ENCODE results near the gene MAFF. TPM values are rescaled to one million over a fixed set of nuclear protein-coding genes. Genes with fewer than 3 reads are reported as not detected.
A peak's percentile ranks its signal among the peaks of the same experiment; 100 is the strongest.

The MAFF gene
- polyA plus RNA-seq, 1 donor: 20.2 TPM

DNA sequence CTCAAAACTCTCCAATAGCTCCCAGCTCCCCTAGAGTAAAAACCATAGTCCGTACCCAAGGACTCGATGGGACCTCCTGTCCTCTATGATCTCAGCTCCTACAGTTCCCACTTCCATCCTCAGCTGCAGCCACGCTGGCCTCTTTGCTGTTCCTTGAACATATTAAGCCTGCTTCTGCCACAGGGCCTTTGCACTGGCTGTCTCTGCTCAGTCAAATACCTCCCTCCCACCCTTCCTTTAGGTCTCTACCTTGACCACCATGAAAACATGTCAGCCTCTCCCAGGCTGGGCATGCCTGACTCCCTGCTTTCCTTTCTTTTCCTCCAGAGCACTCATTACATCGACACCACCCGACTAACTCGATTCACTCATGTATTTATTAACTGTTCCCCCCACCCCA lies 46.5 kb downstream of the MAFF start:
- Histone ChIP-seq H3K4me1 (ENCODE audit: control insufficient read depth, insufficient read depth, low read length) (peaks cover 7% of the 10 kb centered on the region), H3K36me3 (ENCODE audit: control insufficient read depth, insufficient read depth, low read length) (peaks cover 52% of the 10 kb centered on the region), H3K9me3 (ENCODE audit: control insufficient read depth, low read depth, low read length) (peaks cover 11% of the 10 kb centered on the region), H3K4me3 (ENCODE audit: low read length) (no peak overlapping the region), H3K27me3 (ENCODE audit: control insufficient read depth, insufficient read depth, low read length) (no peaks in the 10 kb centered on the region), H3K27ac (ENCODE audit: low read length) (no peak overlapping the region)
- no peak for DNase-seq
- WGBS (ENCODE audit: insufficient coverage, low lambda C conversion rate): no CpG with 5 or more reads among the region's 6 CpGs

- no peak for DNase-seq
- Histone ChIP-seq H3K27ac (ENCODE audit: low read length) (no peak overlapping the region), H3K4me1 (ENCODE audit: control insufficient read depth, insufficient read depth, low read length) (no peaks in the 10 kb centered on the region), H3K36me3 (ENCODE audit: control insufficient read depth, insufficient read depth, low read length) (peaks cover 43% of the 10 kb centered on the region), H3K9me3 (ENCODE audit: control insufficient read depth, low read depth, low read length) (peaks cover 11% of the 10 kb centered on the region), H3K4me3 (ENCODE audit: low read length) (no peak overlapping the region), H3K27me3 (ENCODE audit: control insufficient read depth, insufficient read depth, low read length) (no peaks in the 10 kb centered on the region)
- no CpG with 5 or more reads among the region's 3 CpGs for WGBS (ENCODE audit: insufficient coverage, low lambda C conversion rate)
These were observed 47.5 kb downstream of the MAFF start for GRCh38 chr22:38249301-38249700.

DNA sequence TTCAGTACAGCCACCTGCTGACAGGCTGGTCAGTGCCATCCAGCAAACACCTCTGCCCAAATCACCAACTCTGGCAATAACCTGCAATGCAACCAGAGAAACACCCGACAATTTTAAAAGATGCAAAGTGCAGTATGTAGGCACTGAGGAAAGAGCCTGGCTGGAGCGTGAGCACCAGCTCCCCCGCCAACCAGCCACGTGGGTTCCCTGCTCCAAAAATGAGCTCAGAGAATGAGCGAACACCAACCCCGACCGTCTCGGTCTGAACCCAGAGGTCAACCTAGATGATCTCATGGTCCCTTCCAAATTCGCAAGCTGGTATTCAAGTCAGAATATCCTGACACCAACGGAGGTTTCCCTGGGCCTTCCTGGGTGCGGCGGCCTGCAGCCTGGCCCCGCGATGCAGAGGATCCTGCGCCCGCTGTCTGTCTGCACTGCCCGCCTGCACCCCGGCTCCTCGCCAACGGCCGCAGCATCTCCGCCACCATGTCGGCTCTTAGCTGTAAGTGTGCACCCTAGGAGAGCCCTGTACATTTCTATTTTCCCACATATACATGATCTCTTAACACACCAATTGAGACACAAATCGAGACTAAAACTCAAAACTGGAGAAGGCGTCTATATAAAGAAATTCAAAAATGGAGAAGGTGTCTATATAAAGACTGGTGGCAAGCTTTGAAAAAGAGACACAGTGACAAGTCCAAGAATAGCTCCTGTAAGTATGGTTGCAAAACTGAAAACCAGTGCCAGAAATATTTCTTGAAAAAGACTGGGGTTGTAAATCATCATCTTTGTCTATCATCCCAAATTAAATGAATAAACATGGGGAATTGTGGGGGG lies 48.2 kb downstream of the MAFF start:
- peaks cover 11% of the 10 kb centered on the region for H3K9me3 ChIP-seq (ENCODE audit: control insufficient read depth, low read depth, low read length)
- DNase-seq: no peak
- no peaks in the 10 kb centered on the region for H3K4me1 ChIP-seq (ENCODE audit: control insufficient read depth, insufficient read depth, low read length)
- no peaks in the 10 kb centered on the region for H3K27me3 ChIP-seq (ENCODE audit: control insufficient read depth, insufficient read depth, low read length)
- no peak overlapping the region for H3K27ac ChIP-seq (ENCODE audit: low read length)
- peaks cover 38% of the 10 kb centered on the region for H3K36me3 ChIP-seq (ENCODE audit: control insufficient read depth, insufficient read depth, low read length)
- 100% methylated on average over 1 of the region's 25 CpGs for WGBS (ENCODE audit: insufficient coverage, low lambda C conversion rate)
- no peak overlapping the region for H3K4me3 ChIP-seq (ENCODE audit: low read length)

GRCh38 chr22:38250643-38251340 lies 49.0 kb downstream of the MAFF start:
- WGBS (ENCODE audit: insufficient coverage, low lambda C conversion rate): 60% methylated on average over 1 of the region's 13 CpGs
- no peaks in the 10 kb centered on the region for H3K27me3 ChIP-seq (ENCODE audit: control insufficient read depth, insufficient read depth, low read length)
- H3K4me1 ChIP-seq (ENCODE audit: control insufficient read depth, insufficient read depth, low read length): no peaks in the 10 kb centered on the region

GRCh38 chr22:38251341-38251692 lies 49.5 kb downstream of the MAFF start:
- Histone ChIP-seq H3K36me3 (ENCODE audit: control insufficient read depth, insufficient read depth, low read length) (peaks cover 27% of the 10 kb centered on the region), H3K4me1 (ENCODE audit: control insufficient read depth, insufficient read depth, low read length) (no peaks in the 10 kb centered on the region)

More at GRCh38 chr22:38250643-38251340, 49.0 kb downstream of the MAFF start:
- Histone ChIP-seq H3K36me3 (ENCODE audit: control insufficient read depth, insufficient read depth, low read length) (peaks cover 33% of the 10 kb centered on the region), H3K4me3 (ENCODE audit: low read length) (no peak overlapping the region), H3K9me3 (ENCODE audit: control insufficient read depth, low read depth, low read length) (peaks cover 11% of the 10 kb centered on the region), H3K27ac (ENCODE audit: low read length) (no peak overlapping the region)
- DNase-seq: no peak

GRCh38 chr22:38255697-38256096 lies 53.9 kb downstream of the MAFF start:
- Histone ChIP-seq H3K27ac (ENCODE audit: low read length) (no peak overlapping the region), H3K4me3 (ENCODE audit: low read length) (no peak overlapping the region), H3K36me3 (ENCODE audit: control insufficient read depth, insufficient read depth, low read length) (peaks cover 4% of the 10 kb centered on the region), H3K27me3 (ENCODE audit: control insufficient read depth, insufficient read depth, low read length) (no peaks in the 10 kb centered on the region), H3K4me1 (ENCODE audit: control insufficient read depth, insufficient read depth, low read length) (peaks cover 32% of the 10 kb centered on the region), H3K9me3 (ENCODE audit: control insufficient read depth, low read depth, low read length) (no peaks in the 10 kb centered on the region)
- whole genome bisulfite sequencing (ENCODE audit: insufficient coverage, low lambda C conversion rate): no CpG with 5 or more reads among the region's 2 CpGs
- DNase-seq: no peak

More at GRCh38 chr22:38251341-38251692, 49.5 kb downstream of the MAFF start:
- no peak for DNase-seq
- Histone ChIP-seq H3K27ac (ENCODE audit: low read length) (no peak overlapping the region), H3K27me3 (ENCODE audit: control insufficient read depth, insufficient read depth, low read length) (no peaks in the 10 kb centered on the region), H3K4me3 (ENCODE audit: low read length) (no peak overlapping the region), H3K9me3 (ENCODE audit: control insufficient read depth, low read depth, low read length) (peaks cover 11% of the 10 kb centered on the region)
- WGBS (ENCODE audit: insufficient coverage, low lambda C conversion rate): no CpG with 5 or more reads among the region's 7 CpGs

DNA sequence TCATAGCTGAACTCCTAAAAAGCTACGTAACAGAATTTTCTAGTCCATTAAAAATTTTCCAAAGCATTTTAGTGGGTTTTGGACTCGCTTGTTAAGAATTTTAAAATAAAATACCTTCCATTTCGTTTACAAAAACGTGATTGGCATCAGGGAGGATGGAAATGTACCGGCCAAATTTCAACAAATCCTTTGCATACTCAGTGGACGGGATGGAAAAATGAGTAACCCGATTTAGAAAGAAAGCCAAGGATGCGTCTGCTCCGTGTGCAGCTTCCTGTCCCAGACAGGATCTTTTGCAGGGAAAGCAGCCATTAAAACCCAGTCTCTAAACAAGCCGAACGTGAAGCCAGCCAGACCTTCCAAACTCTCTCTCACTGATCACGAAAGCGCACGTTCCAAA lies 55.4 kb downstream of the MAFF start:
- Histone ChIP-seq H3K36me3 (ENCODE audit: control insufficient read depth, insufficient read depth, low read length) (peaks cover 4% of the 10 kb centered on the region), H3K27ac (ENCODE audit: low read length) (peak overlapping the region; percentile 95), H3K27me3 (ENCODE audit: control insufficient read depth, insufficient read depth, low read length) (no peaks in the 10 kb centered on the region), H3K9me3 (ENCODE audit: control insufficient read depth, low read depth, low read length) (no peaks in the 10 kb centered on the region), H3K4me1 (ENCODE audit: control insufficient read depth, insufficient read depth, low read length) (peaks cover 46% of the 10 kb centered on the region), H3K4me3 (ENCODE audit: low read length) (peak overlapping the region; percentile 21)
- DNase-seq: no peak
- WGBS (ENCODE audit: insufficient coverage, low lambda C conversion rate): 95% methylated on average over 4 of the region's 14 CpGs

DNA sequence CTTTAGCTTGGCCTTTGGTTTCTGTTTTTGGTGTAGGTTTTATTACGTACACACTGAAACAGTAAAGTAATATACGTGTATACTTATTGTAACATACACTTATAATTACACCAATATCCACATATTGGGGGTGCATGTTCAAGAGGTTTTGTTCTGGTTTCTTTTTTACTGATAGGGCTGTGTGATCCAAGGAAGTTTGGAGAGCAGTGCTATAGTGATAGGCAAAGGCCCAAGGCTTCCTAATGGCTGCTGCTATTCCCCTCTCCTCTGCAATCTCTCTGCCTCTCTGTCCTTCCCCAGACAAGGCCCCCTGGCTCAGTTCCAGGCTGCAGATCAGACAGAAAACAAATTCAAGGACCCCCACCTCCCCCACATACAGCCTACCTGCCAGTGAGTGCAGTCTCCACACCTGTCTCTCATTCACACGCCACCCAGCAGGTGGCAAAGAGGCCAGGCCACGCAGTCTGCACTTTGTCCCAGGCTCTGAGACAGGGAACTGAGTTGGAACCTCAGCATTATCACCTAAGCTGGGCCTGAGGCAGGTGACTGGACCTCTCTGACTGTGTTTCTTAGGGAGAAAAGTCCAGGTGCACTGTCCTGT lies 56.0 kb downstream of the MAFF start:
- H3K27me3 ChIP-seq (ENCODE audit: control insufficient read depth, insufficient read depth, low read length): no peaks in the 10 kb centered on the region
- no peaks in the 10 kb centered on the region for H3K9me3 ChIP-seq (ENCODE audit: control insufficient read depth, low read depth, low read length)
- H3K36me3 ChIP-seq (ENCODE audit: control insufficient read depth, insufficient read depth, low read length): no peaks in the 10 kb centered on the region
- H3K4me3 ChIP-seq (ENCODE audit: low read length): peak overlapping the region; percentile 21
- DNase-seq: peak; percentile 88 to 94
- peaks cover 51% of the 10 kb centered on the region for H3K4me1 ChIP-seq (ENCODE audit: control insufficient read depth, insufficient read depth, low read length)
- peak overlapping the region; percentile 95 for H3K27ac ChIP-seq (ENCODE audit: low read length)
- WGBS (ENCODE audit: insufficient coverage, low lambda C conversion rate): no CpG with 5 or more reads among the region's 4 CpGs

DNA sequence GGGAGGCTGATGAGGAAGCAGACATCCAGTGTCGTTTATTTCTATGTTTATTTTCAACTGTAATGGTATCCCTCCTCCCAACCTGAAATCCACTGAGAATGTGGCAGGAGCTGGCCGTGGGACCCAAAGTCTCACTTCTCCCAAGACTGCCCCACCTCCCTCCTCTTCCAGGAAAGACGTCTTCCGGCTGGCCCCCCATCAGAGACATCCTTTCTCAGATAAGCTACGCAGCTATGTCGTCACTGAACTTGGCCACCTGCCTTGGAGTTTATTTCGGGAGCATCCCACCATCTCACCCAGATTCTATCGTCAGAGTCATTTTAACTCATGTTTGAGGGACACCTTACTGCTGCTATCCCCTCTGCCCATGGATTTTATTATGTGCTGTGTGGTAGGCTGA lies 57.1 kb downstream of the MAFF start:
- Histone ChIP-seq H3K4me1 (ENCODE audit: control insufficient read depth, insufficient read depth, low read length) (peaks cover 52% of the 10 kb centered on the region), H3K27me3 (ENCODE audit: control insufficient read depth, insufficient read depth, low read length) (no peaks in the 10 kb centered on the region), H3K9me3 (ENCODE audit: control insufficient read depth, low read depth, low read length) (no peaks in the 10 kb centered on the region), H3K36me3 (ENCODE audit: control insufficient read depth, insufficient read depth, low read length) (peaks cover 3% of the 10 kb centered on the region), H3K27ac (ENCODE audit: low read length) (peak overlapping the region; percentile 95), H3K4me3 (ENCODE audit: low read length) (no peak overlapping the region)
- WGBS (ENCODE audit: insufficient coverage, low lambda C conversion rate): no CpG with 5 or more reads among the region's 8 CpGs
- DNase-seq: peak; percentile 34 to 41

GRCh38 chr22:38259370-38259769 lies 57.6 kb downstream of the MAFF start:
- DNase-seq: no peak
- WGBS (ENCODE audit: insufficient coverage, low lambda C conversion rate): no CpG with 5 or more reads among the region's 8 CpGs
- Histone ChIP-seq H3K27ac (ENCODE audit: low read length) (no peak overlapping the region), H3K4me3 (ENCODE audit: low read length) (no peak overlapping the region), H3K27me3 (ENCODE audit: control insufficient read depth, insufficient read depth, low read length) (no peaks in the 10 kb centered on the region), H3K9me3 (ENCODE audit: control insufficient read depth, low read depth, low read length) (no peaks in the 10 kb centered on the region), H3K4me1 (ENCODE audit: control insufficient read depth, insufficient read depth, low read length) (peaks cover 52% of the 10 kb centered on the region), H3K36me3 (ENCODE audit: control insufficient read depth, insufficient read depth, low read length) (peaks cover 6% of the 10 kb centered on the region)
